ENCODE measurements around the gene NOTCH4.
A peak's percentile ranks its signal among the peaks of the same experiment; 100 is the strongest.

NOTCH4 gene

DNA sequence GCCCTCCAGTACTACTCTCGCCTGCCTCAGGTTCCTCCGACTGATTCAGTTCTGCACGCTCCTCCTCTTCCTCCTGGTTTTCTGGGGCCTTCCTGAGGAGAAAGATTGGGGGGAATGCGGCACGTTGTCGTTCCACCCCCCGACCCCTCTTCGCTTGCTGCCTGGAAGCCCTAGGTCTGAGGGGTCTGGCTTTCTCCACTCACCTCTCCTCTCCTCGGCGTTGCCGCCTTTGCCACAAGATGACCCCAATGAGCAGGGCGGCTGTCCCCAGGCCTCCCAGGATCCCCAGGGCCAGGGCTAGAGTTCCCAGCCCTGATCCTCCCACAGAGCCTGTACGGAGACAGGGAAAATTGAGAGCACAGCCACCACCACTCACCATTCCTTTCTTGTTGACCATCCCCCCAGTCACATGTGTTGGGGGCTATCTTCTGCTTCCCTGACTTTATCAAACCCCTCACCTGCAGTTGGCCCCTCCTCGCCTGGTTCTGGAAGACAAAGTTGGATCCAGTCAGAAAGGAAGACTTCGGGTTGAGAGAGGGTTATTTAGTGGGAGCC lies 42.6 kb downstream of the NOTCH4 start:
- DNase-seq (ENCODE audit: low spot score) = no peak

DNA sequence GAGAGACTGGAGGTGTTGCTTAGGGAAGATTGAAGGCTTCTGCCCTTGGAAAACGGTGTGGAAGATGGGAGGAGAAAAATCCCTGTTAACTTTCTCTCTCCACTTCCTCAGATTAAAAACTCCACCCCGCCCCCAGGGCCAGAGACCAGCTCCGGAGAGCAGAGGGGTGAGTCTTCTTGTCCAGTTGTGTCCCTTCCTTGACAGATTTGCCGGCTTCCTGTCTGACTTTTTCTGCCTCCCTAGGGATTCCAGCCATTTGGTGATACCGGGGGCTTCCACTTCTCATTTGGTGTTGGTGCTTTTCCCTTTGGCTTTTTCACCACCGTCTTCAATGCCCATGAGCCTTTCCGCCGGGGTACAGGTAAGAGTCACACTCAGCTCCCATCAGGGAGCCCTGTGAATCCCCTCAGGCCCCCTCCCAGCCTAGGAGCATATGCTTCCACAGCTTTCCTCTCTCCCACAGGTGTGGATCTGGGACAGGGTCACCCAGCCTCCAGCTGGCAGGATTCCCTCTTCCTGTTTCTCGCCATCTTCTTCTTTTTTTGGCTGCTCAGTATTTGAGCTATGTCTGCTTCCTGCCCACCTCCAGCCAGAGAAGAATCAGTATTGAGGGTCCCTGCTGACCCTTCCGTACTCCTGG lies 44.0 kb downstream of the NOTCH4 start:
- no peak for DNase-seq (ENCODE audit: low spot score)

DNA sequence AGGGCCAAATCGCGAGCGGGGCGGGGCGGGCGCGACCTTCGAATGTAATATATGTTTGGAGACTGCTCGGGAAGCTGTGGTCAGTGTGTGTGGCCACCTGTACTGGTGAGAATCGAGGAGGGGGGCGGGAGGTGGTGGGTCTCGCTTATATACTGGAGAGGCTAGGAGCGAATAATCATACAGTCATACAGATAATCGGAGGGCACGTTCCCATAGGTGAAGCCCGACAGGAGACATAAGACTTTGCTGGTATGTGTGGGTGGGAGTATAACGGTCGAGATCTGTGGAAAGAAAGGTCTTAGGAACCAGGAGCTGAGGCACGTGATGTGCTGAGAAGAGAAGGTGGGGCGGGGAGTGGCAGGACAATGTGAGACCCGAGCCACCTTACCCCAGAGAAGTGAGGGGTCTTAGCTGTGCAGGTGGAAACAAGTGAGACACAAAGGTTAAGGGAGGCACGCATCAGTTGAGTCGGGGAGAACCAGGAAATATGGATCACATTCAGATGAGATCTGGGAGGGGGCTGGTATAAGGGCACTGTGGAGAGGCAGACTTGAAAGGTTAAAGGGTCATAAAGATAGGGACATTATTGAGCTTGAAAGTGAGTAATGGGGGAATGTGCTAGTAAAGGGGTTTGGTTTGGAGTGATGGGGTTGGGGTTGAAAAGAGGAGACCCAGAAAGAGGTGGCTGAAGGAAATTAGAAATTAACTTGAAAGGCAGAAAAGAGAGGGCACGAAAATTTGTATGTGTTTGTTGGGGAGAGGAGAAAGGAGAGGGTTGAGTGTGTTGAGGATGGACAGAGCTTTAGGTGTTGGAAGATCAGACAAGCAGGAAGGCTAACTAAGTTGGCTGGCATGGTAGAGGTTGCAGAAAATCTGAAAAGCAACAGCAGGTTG lies 45.1 kb downstream of the NOTCH4 start:
- no peak for DNase-seq (ENCODE audit: low spot score)

DNA sequence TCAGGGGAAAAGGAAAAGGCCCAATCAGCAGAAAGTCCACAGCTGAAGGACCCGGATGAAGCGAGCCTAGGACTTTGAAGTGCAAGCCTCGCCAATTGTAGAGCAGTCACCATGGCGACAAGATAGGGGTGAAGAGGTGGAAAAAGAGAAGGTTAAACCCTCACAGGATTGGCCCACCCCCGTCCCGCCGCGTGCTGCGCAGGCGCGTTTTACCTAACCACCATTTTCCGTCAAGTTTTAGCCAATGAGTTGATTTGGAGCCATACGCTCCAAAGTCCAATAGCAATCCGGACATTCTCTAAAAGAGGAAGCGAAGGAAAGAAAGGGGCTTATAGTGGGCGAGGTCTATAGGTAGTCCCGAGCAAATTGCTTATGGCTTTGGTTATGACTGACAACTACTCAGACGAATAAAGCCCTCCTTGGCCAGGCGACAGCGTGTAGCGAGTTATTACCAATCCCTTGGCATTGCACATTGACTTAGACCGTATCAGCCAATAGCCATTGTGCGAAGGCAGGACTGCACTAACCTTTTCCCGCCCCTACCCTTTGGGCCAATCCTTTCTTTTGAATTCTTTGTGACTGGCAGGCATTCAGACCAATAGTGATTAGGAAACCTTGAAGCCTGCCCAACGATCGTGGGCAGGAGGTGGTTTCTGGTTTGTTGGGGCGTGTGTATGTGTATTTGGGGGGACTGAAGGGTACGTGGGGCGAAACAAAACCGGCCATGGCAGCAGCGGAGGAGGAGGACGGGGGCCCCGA lies 45.9 kb downstream of the NOTCH4 start, which contains the start of gene RNF5:
Gene RNF5 (plus strand): TSS at position 618 of the 759 bp plus-strand sequence. CDS start 107 bp downstream, at position 725.
- peak; percentile 100 for DNase-seq (ENCODE audit: low spot score)

DNA sequence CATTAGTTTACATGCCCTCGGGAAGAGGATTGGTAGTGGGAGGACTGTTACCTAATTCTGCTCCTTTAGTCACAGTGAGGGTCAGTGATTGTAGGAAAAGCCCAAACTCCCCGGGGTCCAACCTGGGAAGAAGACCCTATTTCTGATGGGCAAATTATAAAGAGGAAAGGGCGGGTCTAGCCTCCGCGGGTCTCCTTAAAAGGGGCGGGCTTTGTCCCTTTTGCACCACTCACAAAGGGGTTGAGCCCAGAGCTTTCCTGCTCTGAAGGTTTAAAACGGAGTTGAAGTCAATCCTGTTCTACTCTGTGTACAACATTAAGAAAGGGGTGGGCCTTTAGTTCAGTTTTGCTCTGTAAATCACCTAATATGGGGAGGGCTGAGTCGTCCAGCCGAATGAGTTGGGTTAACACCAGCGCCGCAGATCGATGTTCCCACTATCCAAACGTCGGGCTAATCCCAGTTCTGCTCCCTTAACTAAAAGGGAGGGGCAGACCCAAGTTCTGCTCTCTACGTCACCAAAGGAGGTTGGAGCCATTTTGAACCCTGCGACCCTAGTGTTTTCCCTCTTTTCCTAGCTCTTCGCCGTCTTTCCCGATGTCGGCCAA lies 46.6 kb downstream of the NOTCH4 start:
- no peak for DNase-seq (ENCODE audit: low spot score)

DNA sequence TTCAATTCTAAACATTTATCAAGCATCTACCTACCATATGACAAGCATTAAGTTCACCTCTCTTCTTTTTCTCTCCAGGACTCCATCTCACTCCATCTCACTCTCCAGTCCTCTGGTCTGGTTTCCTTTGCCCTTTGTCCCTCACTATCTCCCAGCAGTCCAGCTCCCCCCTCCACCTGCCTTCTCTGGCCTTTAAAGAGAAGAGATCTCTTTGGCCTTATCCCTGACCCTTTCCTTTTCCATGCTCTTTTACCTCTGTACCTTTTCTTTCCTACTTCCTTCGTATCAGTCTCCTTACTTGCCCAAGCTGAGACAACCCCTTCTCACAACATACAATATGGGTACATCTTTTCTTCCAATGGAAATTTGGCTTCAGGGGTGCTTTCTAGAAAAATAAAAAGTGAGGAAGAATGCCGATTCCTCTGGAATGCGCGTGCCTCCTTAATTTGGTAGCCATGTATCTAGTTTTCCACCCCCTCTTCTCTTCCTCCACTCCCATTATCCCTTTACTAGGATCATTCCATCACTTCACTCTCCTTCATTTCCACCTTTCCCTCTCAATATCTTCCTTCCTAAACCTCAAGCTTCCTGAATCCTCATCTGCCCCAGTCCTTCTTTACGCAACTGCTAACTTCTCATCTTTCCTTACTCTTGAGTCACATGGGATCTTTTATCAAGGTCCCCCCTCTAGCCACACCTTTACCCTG lies 47.2 kb downstream of the NOTCH4 start:
- DNase-seq (ENCODE audit: low spot score) = no peak

DNA sequence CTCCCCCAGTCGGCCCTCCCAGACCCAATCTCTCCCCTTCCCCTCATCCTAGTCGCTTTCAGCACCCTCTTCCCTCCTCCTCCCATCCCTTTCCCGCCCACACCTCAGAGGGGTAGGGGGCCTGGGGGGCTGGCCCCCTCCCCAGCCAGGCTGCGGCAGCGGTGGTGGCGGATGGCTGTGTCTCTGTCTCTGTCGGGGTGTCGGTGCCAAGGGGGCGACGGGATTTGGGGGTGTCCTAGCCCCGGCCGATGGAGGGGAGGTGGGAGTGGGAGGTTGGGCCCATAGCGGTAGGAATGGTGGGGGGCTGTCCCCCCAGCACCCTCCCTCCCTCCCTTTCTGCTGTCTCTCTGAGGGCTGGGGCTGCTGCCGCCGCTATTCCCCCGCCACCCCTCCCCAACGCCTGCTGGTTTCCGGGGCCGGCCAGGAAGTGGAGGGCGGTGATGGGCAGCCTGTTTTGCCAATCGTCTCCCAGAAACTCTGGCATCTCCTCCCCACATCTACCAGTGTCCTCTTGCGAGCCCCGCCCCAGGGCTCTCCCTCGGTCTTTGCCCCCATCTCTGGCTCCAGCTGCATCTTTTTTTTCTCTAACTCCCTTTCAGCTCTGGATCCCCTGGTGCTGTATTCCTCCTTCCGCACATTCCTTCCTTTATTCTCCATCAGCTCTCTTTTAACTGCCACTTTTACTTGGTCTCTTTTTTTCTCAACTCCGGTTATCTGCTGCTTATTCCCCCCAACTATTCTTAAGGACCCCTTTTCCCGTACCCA lies 48.0 kb downstream of the NOTCH4 start, which contains the start of gene AGPAT1:
Gene AGPAT1 (minus strand): TSS at position 374 of the 765 bp plus-strand sequence. CDS start 4,588 bp downstream, outside the sequence.
- DNase-seq (ENCODE audit: low spot score) = peak; percentile 99

DNA sequence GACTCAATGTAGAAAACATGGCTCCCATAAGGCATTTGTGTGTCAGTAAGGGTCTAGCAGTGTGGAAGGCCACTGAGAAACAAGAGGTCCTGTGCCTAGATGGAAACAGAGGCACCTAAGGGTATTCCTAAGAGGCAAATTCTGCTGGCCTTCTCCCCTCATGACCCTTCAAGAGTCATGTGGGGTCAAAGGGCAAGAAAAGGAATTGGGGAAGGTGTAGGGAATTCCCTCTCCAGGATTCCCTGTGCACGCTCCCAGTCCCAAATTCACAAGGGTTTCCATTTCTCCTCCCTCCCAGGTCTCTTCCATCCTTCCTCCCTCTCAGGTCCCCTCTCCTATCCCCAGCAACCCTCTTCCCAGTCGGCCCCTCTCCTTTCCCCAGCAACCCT lies 48.6 kb downstream of the NOTCH4 start:
- no peak for DNase-seq (ENCODE audit: low spot score)

DNA sequence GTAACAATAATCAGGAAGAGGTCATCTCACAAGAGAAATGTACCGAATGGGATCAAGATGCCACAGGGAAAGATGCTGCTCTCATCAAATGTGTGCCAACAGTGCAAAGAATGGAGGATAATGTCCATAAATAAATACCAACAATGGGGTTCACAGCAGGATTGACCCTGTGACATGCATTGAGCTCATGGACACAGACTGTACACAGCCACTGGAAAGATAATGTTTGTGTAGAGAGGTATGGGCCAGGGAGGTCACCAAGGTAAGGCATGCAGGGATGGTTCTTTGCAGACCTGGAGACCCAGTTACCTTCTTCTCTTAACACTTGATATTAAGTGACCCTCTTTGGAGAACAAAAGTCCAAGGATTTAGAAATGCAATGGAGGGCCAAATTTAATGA lies 49.5 kb downstream of the NOTCH4 start:
- DNase-seq (ENCODE audit: low spot score) = no peak

DNA sequence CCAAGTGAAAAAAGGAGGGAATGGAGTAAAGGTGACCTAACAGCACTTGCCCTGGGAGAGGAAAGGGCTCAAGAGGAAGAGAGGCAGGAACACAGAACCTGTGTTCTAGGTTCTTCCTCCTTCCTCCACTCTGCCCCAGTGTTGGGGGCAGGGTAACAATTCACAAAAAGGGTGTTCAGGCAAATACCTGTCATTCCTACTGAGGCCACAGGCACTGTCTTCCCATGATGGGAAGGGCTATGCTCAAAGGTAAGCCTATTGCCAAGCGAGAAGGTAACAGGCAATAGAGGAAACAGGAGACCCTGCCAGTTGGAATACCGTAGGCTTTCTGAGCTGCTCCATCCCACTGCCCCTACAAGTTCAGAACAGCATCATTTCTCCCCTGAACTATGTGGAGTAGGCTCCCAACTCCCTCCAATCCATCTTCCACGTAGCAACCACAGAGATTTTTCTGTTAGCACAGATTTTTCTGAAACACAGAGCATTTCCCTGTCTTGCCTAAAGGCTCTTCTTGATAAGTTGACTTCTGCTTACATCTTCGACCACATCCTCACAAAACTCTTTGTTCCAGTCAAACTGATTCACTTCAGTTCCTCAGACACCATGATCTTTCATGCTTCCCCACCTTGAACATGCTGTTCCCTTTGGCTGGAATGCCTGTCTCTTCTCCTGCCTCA lies 50.7 kb downstream of the NOTCH4 start:
- DNase-seq (ENCODE audit: low spot score) = no peak

DNA sequence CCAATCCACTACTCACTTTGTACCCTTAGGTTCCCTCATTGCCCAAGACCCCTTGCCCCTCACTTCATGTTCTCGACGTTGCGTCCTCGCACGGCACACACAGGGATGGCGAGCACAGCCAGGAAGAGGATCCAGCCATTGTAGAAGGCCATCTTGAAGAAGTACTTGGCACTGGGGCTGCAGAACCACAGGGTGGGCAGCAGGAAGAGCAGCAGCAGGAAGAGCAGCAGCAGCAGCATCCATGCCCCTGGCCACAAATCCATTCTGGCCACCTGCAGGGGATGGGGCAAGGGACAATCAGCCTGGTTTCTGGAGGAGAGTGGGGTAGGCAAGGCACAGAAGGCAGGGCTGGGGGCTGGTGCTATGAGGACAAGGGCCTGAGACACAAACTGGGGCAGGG lies 52.6 kb downstream of the NOTCH4 start:
- no peak for DNase-seq (ENCODE audit: low spot score)

DNA sequence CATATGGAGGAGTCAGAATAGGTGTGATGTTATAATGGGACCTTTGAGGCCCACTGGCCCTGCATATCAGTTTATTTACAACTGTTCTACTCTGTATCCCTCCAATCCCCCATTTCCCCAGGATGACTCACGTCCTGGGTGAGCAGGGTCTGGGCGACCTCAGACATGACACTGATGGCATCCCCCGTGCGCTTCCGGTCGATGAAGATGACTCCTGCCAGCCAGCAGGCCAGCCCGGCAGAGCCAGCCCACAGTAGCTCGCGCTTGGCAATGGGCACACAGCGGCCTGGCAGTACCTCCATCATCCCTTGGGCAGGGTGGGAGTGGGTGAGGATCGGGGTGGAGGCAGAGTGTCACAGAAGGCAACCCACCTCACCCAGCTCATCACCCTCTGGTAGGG lies 53.6 kb downstream of the NOTCH4 start:
- DNase-seq (ENCODE audit: low spot score) = no peak

DNA sequence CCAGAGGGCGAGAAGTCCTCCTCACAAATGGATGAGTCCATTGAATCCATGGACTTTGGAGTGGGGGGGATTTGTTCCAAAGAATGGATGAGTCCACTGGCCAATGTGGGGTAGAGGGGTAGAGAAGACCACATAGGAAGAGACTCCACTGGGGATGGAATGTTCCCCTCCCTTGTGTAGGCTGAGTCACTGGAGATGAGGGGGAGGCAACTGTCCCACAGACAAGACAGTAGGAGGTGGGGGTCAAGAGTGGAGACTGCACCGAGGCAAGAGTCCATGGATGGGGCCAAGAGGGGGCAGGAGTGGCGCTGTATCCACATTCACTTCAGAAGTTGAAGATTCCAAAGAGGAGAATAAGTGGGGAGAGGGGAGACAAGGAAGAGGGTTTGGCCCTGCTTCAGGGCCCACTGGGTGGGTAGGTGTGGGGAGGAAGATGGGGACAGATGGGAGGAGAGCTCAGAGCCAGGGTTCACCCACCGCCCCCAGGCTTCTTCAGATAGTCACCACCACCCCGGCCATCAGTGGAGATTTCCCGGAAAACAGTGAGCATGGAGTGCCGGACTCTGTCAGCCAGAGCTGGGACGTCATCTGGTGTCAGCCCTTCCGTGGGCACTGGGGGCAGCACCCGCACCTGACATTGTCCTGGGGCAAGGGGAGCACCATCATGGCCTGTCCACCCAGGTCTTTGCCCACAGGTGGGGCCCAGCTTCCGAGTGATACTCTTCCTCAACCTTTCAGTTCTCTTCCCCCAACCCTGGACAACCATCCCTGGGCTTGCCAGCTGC lies 54.9 kb downstream of the NOTCH4 start:
- no peak for DNase-seq (ENCODE audit: low spot score)

DNA sequence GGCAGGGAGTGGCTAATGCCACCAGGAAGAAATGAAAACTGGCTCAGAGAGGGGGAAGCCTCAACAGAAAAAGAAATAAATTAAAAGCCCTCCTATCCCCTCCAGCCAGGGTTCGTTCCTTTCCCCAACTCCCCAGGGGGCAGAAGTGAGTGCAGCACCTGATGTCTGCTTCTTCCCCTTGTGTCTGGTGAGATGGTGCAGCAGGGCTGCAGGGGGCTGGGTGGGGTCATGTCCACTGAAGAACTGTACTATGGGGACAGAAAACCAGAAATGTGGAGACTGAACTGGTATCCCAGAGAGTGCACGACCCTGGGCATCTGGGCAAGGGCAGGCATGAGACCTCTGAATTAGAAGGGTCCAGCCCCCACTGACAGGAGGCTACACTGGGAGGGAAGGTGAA lies 55.5 kb downstream of the NOTCH4 start:
- DNase-seq (ENCODE audit: low spot score) = no peak

DNA sequence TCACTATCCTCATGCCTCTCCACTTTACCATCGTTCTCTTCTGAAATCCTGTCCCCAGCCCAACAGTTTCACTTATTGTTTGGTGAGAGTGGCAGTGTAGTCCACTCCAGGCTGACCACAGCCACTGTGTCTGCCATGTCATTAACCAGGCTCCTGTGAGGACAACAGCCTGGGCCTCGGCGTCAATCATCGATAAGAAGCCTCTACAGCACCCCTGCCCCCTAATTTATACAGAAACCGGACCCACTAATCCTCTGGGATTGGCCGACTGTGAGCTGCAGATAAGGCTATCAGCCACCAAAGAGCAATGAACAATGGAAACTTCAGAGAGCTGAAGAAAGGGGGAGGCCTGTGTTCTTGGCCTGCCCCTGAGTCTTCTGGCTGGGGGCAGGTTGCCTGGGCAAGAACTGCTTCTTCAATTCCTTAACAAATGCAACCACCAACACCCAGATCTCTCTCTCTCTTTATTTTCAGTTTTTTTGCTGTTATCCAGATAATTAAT lies 56.1 kb downstream of the NOTCH4 start:
- DNase-seq (ENCODE audit: low spot score) = no peak

DNA sequence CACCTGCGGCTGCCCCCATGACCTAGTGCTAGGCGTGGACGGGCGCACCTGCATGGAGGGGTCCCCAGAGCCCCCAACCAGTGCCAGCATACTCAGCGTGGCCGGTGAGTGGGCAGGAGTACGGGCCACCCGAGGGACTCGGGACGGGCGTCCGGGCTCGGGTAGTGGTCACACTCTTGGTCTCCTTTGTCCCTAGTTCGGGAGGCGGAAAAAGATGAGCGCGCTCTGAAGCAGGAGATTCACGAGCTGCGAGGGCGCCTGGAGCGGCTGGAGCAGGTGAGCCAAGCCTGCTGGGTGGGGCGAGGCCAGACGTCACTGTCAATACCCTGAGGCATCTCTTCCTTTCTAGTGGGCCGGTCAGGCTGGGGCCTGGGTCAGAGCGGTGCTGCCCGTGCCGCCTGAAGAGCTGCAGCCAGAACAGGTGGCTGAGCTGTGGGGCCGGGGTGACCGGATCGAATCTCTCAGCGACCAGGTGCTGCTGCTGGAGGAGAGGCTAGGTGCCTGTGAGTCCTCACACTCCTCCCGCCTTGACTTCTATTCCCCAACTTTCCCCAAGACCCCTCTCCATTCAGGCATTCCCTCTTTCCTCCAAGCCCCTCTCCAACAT lies 56.6 kb downstream of the NOTCH4 start:
- DNase-seq (ENCODE audit: low spot score) = no peak

DNA sequence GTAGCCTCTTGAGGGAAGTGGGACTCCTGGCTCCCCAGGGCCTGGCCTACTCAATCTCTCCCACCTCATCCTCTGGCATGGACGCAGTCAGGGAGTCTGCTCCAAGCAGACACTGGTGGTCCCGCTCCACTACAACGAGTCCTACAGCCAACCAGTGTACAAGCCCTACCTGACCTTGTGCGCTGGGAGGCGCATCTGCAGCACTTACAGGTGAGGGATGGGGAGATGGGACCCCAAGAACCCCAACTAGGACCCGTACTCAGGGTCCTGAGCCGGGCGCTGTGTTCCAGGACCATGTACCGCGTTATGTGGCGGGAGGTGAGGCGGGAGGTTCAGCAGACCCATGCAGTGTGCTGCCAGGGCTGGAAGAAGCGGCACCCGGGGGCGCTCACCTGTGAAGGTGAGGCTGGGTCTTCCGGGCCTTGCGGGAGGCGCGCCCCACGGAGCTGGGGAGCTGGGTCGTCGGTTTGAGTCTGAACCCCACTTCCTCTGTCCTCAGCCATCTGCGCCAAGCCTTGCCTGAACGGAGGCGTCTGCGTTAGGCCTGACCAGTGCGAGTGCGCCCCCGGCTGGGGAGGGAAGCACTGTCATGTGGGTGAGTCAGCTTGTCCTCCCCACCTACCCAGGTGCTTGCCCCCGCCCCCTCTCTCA lies 57.3 kb downstream of the NOTCH4 start:
- no peak for DNase-seq (ENCODE audit: low spot score)

DNA sequence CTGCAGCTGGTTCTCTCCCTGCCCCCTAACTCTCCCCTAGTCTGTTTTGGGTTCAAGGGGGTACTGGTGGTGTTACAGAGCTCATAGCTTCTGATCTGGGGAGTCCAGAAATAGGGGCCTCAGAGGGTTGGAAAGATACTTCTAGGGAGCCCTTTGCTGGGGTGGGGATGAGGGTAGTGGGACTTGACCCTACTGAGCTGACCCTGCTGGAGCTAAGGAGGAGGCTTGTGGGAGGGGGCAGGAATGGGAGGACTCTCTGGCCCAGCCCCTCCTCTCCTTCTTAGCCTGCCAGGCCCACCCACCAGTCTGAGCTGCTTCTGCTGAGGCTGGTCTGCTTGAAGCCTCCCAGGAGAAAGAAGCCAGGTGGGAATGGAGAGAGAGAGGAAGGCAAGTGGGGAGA lies 59.6 kb downstream of the NOTCH4 start, which contains the start of gene EGFL8:
Gene EGFL8 (plus strand): TSS at position 301 of the 400 bp plus-strand sequence. CDS start 1,571 bp downstream, outside the sequence.
- DNase-seq (ENCODE audit: low spot score) = no peak

All from putamen (tissue), 1 donor.